GM12873 (cell line): ENCODE data around the gene NHEJ1.

Experiments used
- CTCF ChIP-seq: IDR thresholded peaks from 2 replicates; pipeline ENCODE4 v1.5.1; 2012; ENCODE audit warnings: low read depth, mild to moderate bottlenecking, moderate library complexity, low read length, control low read depth; ENCODE audit not compliant: insufficient read depth; ENCODE audit errors: missing control alignments

NHEJ1 gene

GRCh38 chr2:219205165-219205538 is 44.5 kb upstream of the NHEJ1 start:
- no peak for TF ChIP-seq CTCF

GRCh38 chr2:219204425-219205164 is 44.0 kb upstream of the NHEJ1 start:
- no peak for TF ChIP-seq CTCF

- TF ChIP-seq CTCF = no peak
Measured at GRCh38 chr2:219199470-219200211, 39.0 kb upstream of the NHEJ1 start.

GRCh38 chr2:219198974-219199373 is 38.4 kb upstream of the NHEJ1 start:
- no peak for TF ChIP-seq CTCF

- TF ChIP-seq CTCF = no peak
Measured at GRCh38 chr2:219197388-219197787, 36.8 kb upstream of the NHEJ1 start.

- TF ChIP-seq CTCF = no peak
Measured at GRCh38 chr2:219186754-219187456, 26.3 kb upstream of the NHEJ1 start.

- no peak for TF ChIP-seq CTCF
Measured at GRCh38 chr2:219184121-219184520, 23.5 kb upstream of the NHEJ1 start.
